Measurements from ENCODE around the gene WDFY4.

The WDFY4 gene

DNA sequence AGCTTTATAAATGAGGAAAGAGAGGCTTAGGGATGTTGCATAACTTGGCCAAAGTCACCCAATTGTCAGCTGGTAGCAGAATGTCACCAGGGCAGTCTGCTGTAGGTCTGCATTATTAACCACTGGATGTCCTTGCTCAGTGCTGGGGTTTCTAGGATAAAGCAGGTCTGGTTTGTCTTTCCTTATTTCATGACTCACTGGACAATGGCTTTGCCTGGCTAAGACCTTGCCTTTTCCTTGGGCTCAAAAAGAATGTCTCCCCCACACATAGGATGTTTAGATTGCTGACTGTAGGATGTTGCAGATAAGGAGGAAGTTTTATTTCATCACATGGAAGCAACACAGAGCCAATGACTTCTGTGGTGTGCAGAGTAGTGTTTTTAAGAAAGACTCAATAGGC lies 29.4 kb downstream of the WDFY4 start:
- no peak for DNase-seq (ENCODE audit: low spot score)

- DNase-seq (ENCODE audit: low spot score), result no peak
These were observed 31.7 kb downstream of the WDFY4 start for GRCh38 chr10:48716416-48716815.

GRCh38 chr10:48720611-48721010 lies 35.9 kb downstream of the WDFY4 start:
- DNase-seq (ENCODE audit: low spot score), result no peak

GRCh38 chr10:48722153-48723145 lies 37.8 kb downstream of the WDFY4 start:
- no peak for DNase-seq (ENCODE audit: low spot score)

GRCh38 chr10:48724127-48724526 lies 39.5 kb downstream of the WDFY4 start:
- no peak for DNase-seq (ENCODE audit: low spot score)

DNA sequence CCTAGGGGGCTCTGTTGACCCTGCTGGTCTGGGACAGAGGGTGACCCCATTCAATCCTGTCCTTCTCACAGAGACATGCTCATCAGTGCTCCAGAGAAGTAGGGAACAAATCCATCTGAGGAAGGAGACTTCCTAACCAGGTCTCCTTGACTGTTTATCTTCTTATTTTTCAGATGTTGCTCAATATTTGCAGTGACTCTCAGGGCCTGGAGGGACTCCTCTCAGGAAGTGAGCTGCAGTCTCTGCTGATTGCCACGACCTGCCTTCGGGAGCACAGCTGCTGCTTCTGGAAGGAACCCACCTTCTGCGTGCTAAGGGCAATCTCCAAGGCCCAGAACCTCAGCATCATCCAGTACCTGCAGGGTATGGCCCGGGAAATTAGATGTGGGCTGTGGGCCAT lies 41.0 kb downstream of the WDFY4 start:
- no peak for DNase-seq (ENCODE audit: low spot score)

GRCh38 chr10:48727866-48728265 lies 43.2 kb downstream of the WDFY4 start:
- DNase-seq (ENCODE audit: low spot score), result no peak

DNA sequence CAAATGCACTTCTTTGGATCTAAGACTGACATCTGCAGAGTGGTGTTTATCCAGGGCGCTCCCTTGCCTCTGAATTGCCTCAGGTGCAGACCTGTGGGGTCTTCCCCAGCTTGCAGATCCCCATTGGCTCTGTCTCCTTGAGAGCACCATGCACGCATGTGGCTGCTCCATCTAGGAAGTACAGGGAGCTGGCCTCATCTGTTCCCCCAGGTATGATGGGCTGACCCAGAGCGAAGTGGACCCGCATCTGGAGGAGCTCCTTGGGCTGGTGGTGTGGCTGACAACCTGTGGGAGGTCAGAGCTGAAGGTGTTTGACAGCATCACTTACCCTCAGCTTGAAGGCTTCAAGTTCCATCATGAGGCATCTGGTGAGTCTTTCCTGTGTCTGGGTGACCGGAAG lies 44.5 kb downstream of the WDFY4 start:
- DNase-seq (ENCODE audit: low spot score), result no peak

GRCh38 chr10:48729941-48730457 lies 45.3 kb downstream of the WDFY4 start:
- DNase-seq (ENCODE audit: low spot score), result no peak

DNA sequence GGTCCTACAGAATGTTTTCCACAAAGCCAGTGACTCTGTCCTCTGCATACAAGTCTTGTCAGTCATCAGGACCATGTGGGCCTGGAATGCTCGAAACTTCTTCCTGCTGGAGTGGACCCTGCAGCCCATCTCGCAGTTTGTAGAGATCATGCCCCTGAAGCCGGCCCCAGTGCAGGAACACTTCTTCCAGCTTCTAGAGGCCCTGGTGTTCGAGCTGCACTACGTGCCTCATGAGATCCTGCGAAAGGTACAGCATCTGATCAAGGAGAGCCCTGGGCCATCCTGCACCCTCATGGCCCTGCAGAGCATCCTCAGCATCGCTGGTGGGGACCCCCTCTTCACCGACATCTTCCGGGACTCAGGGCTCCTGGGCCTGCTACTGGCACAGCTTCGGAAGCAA lies 46.5 kb downstream of the WDFY4 start:
- no peak for DNase-seq (ENCODE audit: low spot score)

- DNase-seq (ENCODE audit: low spot score), result no peak
These were observed 47.0 kb downstream of the WDFY4 start for GRCh38 chr10:48731654-48732053.

- no peak for DNase-seq (ENCODE audit: low spot score)
These were observed 48.7 kb downstream of the WDFY4 start for GRCh38 chr10:48733329-48733728.

DNA sequence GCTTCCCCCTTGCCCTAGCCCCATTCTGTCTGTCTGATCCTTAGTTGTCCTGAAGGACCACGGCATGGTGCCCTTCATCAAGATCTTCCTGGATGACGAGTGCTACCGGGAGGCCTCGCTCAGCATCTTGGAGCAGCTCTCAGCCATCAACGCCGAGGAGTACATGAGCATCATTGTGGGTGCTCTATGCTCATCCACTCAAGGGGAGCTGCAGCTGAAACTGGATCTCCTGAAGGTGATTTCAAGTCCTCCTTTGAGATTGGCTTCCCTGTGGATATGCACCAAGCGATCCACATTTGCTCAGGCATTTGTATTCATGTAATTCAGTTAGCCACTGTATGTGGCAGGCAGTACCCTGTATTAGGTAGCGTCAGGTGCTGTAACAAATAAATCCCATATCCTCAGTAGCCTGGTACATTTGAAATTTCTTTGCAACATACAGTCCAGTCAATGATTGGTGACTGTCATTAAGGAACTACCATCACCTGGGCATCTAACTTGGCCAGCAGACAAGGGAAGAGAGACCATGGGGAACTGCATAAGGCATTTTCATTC lies 51.2 kb downstream of the WDFY4 start:
- DNase-seq (ENCODE audit: low spot score), result no peak

- no peak for DNase-seq (ENCODE audit: low spot score)
These were observed 51.9 kb downstream of the WDFY4 start for GRCh38 chr10:48736596-48736995.

DNA sequence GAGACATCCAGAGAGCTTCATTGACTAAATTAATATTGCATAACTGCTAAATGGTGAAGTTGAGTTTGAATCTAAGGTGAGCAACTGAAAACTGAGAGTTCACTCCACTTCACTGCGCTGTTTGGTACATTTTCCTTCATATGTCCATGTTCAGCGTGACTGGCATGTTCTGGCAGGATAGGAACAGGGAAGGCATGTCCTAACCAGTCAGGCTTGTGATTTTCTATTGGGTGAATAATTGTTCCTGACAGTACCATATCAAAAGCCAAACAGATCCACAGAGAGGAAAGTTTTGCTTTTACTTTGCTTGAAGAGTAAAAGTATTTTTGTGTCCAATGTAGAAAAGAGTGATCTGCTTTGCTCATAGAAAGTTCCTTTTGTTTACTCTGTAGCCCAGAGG lies 53.2 kb downstream of the WDFY4 start:
- DNase-seq (ENCODE audit: low spot score), result peak; percentile 8

DNA sequence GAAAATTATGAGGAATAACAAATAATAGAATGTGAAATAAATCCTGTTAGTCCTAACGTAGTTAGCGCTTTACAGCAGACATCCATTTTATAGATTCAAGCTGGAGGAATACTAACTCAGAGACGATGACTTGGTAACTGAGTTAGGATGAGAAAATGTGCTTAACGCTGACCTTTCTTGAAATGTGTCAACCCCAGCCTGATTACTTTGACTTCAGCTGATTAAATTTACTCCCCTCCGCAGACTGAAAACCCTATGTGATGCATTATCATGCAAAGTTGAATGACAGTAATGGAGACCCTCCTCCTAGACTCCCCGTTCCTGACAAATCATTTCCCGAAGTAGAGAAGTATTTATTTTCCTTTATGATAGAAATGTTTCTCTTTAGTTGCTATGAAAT lies 54.5 kb downstream of the WDFY4 start:
- no peak for DNase-seq (ENCODE audit: low spot score)

DNA sequence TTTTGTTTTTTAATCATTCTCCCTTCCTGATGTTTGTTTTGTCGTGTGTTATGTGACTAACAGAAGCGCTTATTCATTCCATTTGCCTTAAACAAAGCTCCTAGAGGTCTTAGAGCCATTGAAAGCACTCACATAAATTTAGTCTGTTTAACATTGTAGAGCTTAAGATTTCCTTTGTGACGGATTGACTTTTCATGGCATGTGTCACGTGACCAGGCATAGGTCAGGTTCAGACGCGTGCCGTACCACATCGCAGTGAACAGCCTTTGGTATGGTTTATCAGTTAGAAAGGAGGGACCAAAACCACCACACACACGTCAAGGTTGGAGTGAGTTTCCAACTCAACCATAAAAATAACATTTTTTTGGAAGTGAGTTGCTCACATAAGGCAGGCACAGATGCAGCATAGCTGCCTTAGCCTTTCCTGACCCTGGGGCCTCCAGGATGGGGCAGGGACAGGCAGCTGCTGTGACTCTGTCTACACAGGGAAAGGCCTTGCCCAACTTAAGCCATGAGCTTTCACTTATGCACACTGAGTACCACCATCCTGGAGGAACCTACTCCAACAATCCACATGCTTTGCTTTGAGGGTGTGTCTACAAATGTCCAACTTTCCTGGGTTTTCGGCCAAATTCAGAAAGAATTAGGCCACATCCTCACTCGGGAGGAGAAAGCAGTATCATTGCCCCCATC lies 55.5 kb downstream of the WDFY4 start:
- peak; percentile 26 for DNase-seq (ENCODE audit: low spot score)

DNA sequence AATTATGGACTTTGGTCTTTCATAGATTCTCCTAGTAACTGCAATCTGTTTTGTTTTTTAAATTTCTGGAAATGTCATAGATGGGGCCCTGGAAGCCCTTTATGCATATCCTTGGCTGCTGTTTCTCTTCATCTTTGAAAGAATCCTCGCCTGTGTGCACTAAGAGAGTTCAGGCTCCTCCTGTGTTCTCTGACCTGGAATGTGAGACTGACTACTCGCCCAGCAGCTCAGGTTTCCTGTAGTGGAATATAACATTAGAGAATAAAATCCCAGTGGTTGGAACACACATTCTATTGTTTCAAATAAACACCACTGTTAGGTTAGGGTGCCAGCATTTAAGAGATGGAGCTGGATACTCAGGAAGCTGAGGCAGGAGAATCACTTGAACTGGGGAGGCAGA lies 56.3 kb downstream of the WDFY4 start:
- DNase-seq (ENCODE audit: low spot score), result peak; percentile 18

DNA sequence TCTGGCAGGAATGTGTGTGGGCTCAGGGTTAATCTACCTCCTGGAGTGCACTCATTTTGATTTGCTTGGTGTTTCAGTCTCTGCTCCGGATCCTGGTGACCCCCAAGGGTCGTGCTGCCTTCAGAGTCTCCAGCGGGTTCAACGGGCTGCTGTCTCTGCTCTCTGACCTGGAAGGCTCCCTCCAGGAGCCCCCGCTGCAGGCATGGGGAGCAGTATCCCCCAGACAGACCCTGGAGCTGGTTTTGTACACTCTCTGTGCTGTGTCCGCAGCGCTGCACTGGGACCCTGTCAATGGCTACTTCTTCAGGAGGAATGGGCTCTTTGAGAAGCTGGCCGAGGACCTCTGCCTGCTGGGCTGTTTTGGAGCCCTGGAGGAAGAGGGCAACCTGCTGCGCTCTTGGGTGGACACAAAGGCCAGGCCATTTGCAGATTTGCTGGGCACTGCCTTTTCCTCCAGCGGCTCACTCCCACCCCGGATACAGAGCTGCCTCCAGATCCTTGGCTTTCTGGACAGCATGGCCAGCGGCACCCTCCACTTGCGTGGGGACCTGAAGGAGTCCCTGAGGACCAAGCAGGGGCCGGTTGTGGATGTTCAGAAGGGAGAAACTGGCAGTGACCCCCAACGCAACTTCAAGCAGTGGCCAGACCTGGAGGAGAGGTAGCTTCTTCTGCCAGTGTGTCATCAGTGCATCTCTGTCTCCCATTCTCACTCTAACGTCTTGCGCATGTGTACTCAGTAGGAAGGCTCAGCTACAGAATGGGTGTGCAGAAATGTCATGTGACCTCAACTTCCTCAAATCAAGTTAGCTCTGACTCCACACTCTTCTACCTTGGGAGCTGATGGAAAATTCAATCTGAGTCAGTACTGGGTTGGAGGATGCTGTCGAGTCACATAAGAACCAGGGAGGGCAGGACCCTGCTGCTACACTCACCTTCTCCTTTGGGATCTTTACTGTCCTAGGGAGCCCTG lies 58.5 kb downstream of the WDFY4 start:
- peak; percentile 38 for DNase-seq (ENCODE audit: low spot score)

DNA sequence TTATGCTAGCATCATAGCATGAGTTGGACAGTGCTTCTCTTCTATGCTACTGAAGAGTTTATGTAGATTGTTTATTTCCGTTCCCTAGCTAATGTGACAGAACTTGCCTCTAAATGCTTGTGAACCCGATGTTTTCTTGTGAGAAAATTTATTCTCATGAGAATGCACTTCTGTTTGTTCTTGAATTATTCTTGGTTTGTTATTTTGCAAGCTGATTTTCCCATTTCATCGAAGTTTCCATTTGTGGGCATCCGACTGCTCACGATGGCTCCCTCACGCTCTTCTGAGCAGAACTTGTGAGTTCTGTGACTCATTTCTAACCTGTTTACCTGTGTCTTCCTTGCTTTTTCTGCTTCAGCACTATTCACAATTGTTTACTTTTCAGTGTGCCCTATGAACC lies 59.9 kb downstream of the WDFY4 start:
- no peak for DNase-seq (ENCODE audit: low spot score)

DNA sequence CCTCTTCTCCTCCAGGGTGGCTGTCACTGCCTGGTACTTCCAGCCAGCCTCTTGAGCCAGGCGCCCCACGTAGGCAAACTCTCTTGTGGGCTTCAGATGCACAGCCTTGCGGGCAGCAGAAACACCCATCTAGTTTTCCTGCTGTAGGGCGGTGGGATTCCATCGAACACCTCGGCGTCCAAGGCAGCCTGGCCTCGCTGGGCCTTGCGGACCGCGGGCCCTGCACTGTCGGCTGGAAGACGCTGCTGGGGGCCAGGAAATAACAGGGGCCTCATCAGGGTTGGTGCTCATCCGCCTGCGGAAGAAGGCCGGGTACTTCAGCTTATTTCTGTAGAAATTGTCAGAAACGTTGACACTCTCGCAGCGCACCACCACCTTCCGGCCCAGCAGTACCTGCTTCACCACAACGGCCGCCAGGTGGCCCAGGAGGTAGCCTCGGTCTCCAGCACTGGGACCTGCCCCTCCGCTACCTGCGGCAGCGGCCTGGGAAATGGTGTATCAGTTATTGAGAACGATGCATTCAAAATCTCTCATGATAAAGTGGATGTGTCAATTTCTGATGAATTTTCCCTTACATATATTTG lies 61.1 kb downstream of the WDFY4 start:
- peak; percentile 52 for DNase-seq (ENCODE audit: low spot score)
